Measurements from ENCODE around the gene SYVN1.
A peak's percentile ranks its signal among the peaks of the same experiment; 100 is the strongest.

The SYVN1 gene

DNA sequence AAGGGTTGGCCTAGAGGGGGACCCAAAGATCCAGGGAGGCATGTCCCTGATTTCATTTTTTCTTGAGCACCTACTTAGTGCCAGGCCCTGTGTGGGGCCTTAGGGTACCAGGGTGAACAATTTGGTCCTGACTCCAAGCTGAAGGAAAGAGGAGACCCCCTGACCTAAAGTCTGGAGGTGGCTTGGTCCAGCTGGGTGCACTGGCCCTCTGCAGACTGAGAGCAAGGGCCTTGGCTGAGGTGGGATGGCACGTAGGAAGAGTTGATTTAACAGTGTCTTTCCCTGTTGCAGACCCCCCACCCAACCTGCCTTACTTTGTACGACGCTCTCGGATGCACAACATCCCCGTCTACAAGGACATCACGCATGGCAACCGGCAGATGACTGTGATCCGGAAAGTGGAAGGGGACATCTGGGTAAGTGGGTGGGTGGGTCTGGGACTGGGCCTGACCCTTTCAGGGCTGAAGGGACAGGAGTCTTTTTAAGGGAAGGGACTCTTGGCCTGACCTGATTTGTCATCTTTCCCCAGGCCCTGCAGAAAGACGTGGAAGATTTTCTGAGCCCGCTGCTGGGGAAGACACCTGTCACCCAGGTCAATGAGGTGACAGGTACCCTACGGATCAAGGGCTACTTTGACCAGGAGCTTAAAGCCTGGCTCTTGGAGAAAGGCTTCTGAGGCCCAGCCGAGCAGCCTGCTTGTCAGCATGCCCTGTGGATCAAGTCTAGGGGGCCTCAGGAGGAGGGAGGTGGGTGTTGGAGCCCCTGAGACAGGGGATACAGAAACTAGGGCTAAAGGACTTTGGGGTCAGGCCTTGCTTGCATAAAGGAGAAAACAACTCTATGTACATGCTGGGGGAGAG is 8.9 kb downstream of the SYVN1 start:
- H3K27ac Mint-ChIP-seq, result no peak overlapping the region
- peaks cover 35% of the 10 kb centered on the region for H3K36me3 Mint-ChIP-seq (ENCODE audit: low read depth)
- no peak for TF ChIP-seq CTCF (IDR thresholded peaks at IDR 0.05; ENCODE audit: unreplicated experiment in 3 of 3)
- peak overlapping the region in 1 of 3 experiments; percentile 78 for H3K4me3 Mint-ChIP-seq
- H3K4me1 Mint-ChIP-seq, result peaks cover 20% of the 10 kb centered on the region
- H3K9me3 Mint-ChIP-seq, result no peaks in the 10 kb centered on the region
- H3K27me3 Mint-ChIP-seq (ENCODE audit: low read depth), result no peaks in the 10 kb centered on the region

DNA sequence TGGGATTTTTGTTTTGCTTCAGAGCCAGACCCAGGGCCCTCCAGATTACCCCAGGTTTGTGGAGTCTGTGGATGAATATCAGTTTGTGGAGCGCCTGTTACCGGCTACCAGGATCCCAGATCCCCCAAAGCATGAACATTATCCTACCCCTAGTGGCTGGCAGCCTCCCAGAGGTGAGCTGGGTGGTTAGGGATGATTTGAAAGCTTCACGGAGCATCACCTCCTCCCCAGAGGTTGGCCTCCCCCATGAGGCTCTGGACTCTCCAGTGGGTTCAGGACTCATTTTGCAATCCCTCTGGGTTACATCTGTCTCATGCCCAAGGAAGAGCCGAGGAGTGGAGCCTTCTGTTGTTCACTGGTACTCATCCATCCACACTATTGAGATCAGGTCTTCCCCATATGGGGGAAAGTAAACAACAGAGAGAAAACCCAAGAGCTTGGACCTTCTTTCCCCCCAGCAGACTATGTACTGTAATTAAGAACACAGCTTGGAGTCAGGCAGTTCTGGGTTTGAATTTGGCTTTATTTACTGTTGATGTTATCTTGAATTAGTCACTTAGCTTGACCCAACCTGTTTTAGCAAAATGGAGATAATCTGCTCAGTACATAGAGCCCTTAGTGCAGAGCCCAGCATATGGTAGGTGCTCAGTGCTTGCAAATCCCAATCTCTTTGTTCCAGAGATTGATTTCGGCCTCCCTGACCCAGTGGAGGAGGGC is 9.7 kb downstream of the SYVN1 start:
- Mint-ChIP-seq H3K36me3 (ENCODE audit: low read depth) (peaks cover 40% of the 10 kb centered on the region), H3K27me3 (ENCODE audit: low read depth) (no peaks in the 10 kb centered on the region)

GRCh38 chr11:65121865-65122696 is 12.2 kb downstream of the SYVN1 start, which contains the start of the genes FAU and MRPL49:
Gene FAU (minus strand): TSS chr11:65122134. CDS start chr11:65121813, 321 bp downstream.
Gene MRPL49 (plus strand): TSS chr11:65122321. CDS start chr11:65122347, 26 bp downstream.
- TF ChIP-seq CTCF (IDR thresholded peaks at IDR 0.05; ENCODE audit: unreplicated experiment in 3 of 3), result no peak
- no peaks in the 10 kb centered on the region for H3K9me3 Mint-ChIP-seq
- no peaks in the 10 kb centered on the region for H3K27me3 Mint-ChIP-seq (ENCODE audit: low read depth)
- peak within 1 kb of the TSS; percentile 98 to 100 (median 99) for H3K4me3 Mint-ChIP-seq
- peak within 1 kb of the TSS; percentile 94 to 98 (median 97) for H3K27ac Mint-ChIP-seq
- H3K4me1 Mint-ChIP-seq, result peaks cover 28% of the 10 kb centered on the region
- peaks cover 49% of the 10 kb centered on the region for H3K36me3 Mint-ChIP-seq (ENCODE audit: low read depth)

More for the DNA sequence above, 9.7 kb downstream of the SYVN1 start:
- peak overlapping the region; percentile 78 to 85 (median 84) for H3K4me3 Mint-ChIP-seq
- no peak for TF ChIP-seq CTCF (IDR thresholded peaks at IDR 0.05; ENCODE audit: unreplicated experiment in 3 of 3)
- no peak overlapping the region for H3K27ac Mint-ChIP-seq
- peaks cover 20% of the 10 kb centered on the region for H3K4me1 Mint-ChIP-seq
- H3K9me3 Mint-ChIP-seq, result no peaks in the 10 kb centered on the region

DNA sequence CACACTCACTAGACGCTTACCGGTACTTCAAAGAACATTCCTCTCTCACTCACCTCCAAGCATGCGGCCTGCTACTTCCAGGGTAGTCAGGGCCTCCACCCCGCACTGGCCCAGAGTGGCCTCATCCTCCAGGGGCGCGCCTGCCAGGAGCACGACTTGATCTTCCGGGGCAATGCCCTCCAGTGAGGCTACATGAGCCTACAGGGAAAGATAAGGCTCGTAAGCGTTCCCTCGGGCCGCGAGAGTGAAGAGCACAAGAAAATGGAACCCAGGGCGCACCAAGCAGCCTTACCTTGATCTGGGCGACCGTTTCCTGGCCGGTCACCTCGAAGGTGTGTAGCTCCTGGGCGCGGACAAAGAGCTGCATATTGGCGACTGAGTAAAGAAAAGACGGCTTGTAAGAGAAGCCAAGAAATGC is 12.9 kb downstream of the SYVN1 start:
- Mint-ChIP-seq H3K4me1 (peaks cover 28% of the 10 kb centered on the region), H3K4me3 (peak overlapping the region; percentile 98 to 100 (median 99)), H3K27ac (peak overlapping the region; percentile 94 to 98 (median 97)), H3K9me3 (no peaks in the 10 kb centered on the region), H3K36me3 (ENCODE audit: low read depth) (peaks cover 44% of the 10 kb centered on the region), H3K27me3 (ENCODE audit: low read depth) (no peaks in the 10 kb centered on the region)
- no peak for TF ChIP-seq CTCF (IDR thresholded peaks at IDR 0.05; ENCODE audit: unreplicated experiment in 3 of 3)

DNA sequence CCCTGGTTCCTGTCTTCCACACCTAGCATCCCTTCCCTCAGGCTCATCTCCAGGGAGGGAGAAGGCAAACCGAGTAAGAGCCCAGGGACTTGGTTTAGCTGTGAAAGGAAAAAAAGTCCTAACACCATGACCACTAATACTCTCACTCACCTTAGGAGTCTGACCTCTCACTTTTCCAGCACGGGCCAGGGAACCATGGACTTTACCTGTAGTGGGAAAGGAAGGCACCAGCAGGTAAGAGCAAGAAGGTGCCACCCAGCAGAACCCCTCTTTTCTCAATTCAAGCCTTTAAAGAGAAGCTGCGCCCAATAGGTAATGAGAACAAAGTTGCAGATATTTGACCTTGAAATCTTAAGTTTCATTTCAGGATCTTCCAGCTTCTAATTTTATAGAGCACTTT is 13.5 kb downstream of the SYVN1 start:
- peaks cover 28% of the 10 kb centered on the region for H3K4me1 Mint-ChIP-seq
- H3K9me3 Mint-ChIP-seq, result no peaks in the 10 kb centered on the region
- H3K27ac Mint-ChIP-seq, result peak overlapping the region; percentile 94 to 98 (median 97)
- peaks cover 42% of the 10 kb centered on the region for H3K36me3 Mint-ChIP-seq (ENCODE audit: low read depth)
- H3K27me3 Mint-ChIP-seq (ENCODE audit: low read depth), result no peaks in the 10 kb centered on the region
- no peak for TF ChIP-seq CTCF (IDR thresholded peaks at IDR 0.05; ENCODE audit: unreplicated experiment in 3 of 3)
- peak overlapping the region; percentile 98 to 100 (median 99) for H3K4me3 Mint-ChIP-seq
